Measurements from ENCODE around the gene GUCY2C. TPM values are rescaled to one million over a fixed set of nuclear protein-coding genes. Genes with fewer than 3 reads are reported as not detected.

Gene GUCY2C
- total RNA-seq, 1 experiment from 2014 or later: not detected

DNA sequence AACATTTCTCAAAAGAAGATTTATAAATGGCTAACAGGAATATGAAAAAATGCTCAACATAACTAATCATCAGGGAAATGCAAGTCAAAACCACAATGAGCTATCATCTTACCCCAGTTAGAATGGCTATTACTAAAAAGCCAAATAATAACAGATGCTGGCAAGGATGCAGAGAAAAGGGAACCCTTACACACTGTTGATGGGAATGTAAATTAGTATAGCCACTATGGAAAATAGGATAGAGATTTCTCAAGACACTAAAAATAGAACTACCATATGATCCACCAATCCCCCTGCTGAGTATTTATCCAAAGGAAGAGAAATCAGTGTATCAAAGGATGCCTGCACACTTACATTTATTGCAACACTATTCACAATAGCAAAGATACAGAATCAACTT, 58.3 kb downstream of the GUCY2C start:
- Histone ChIP-seq H3K36me3 (ENCODE audit: insufficient read depth, low read length, poor library complexity, severe bottlenecking) (no peaks in the 10 kb centered on the region), H3K9me3 (ENCODE audit: low read depth, low read length, poor library complexity, severe bottlenecking) (peaks cover 8% of the 10 kb centered on the region), H3K27me3 (replicated peaks; ENCODE audit: insufficient read depth, low read depth, low read length, poor library complexity) (no peaks in the 10 kb centered on the region), H3K27ac (ENCODE audit: low read depth, low read length, poor library complexity, severe bottlenecking) (no peak overlapping the region), H3K4me1 (ENCODE audit: insufficient read depth, low read length, poor library complexity, severe bottlenecking) (peaks cover 8% of the 10 kb centered on the region), H3K4me3 (ENCODE audit: low read depth, low read length, poor library complexity, severe bottlenecking) (no peak overlapping the region)
- ChIA-PET CTCF (no interaction called here), POLR2A (ENCODE audit: low non-redundant PET) (no interaction called here)
- intact Hi-C loops (cut with micrococcal nuclease; ENCODE audit: unreplicated experiment): loop anchor here (10.0 kb wide), 1 partner anchor 357 kb away; no protein-coding TSS in a partner anchor
- DNase-seq (ENCODE audit: low spot score): no peak
- no TSS peak for BruUV-seq (replicated peaks)
- no peak for TF ChIP-seq CTCF (conservative IDR thresholded peaks at IDR 0.05; ENCODE audit: low read depth, low read length)
- no peak for TF ChIP-seq EZH2 (IDR thresholded peaks at IDR 0.05; ENCODE audit: borderline replicate concordance, low read depth, low read length, poor library complexity, severe bottlenecking)

GRCh38 chr12:14635776-14636175, 60.6 kb downstream of the GUCY2C start:
- Histone ChIP-seq H3K36me3 (ENCODE audit: insufficient read depth, low read length, poor library complexity, severe bottlenecking) (no peaks in the 10 kb centered on the region), H3K27ac (ENCODE audit: low read depth, low read length, poor library complexity, severe bottlenecking) (no peak overlapping the region), H3K4me1 (ENCODE audit: insufficient read depth, low read length, poor library complexity, severe bottlenecking) (no peaks in the 10 kb centered on the region), H3K4me3 (ENCODE audit: low read depth, low read length, poor library complexity, severe bottlenecking) (no peak overlapping the region), H3K9me3 (ENCODE audit: low read depth, low read length, poor library complexity, severe bottlenecking) (peaks cover 8% of the 10 kb centered on the region), H3K27me3 (replicated peaks; ENCODE audit: insufficient read depth, low read depth, low read length, poor library complexity) (no peaks in the 10 kb centered on the region)
- intact Hi-C loops (cut with micrococcal nuclease; ENCODE audit: unreplicated experiment): loop anchor here (10.0 kb wide), 1 partner anchor 359 kb away; no protein-coding TSS in a partner anchor
- ChIA-PET POLR2A (ENCODE audit: low non-redundant PET) (no interaction called here), CTCF (no interaction called here)
- no TSS peak for BruUV-seq (replicated peaks)
- no peak for DNase-seq (ENCODE audit: low spot score)
- TF ChIP-seq EZH2 (IDR thresholded peaks at IDR 0.05; ENCODE audit: borderline replicate concordance, low read depth, low read length, poor library complexity, severe bottlenecking) (no peak), CTCF (conservative IDR thresholded peaks at IDR 0.05; ENCODE audit: low read depth, low read length) (no peak)

GRCh38 chr12:14630793-14631192, 65.6 kb downstream of the GUCY2C start:
- H3K4me3 ChIP-seq (ENCODE audit: low read depth, low read length, poor library complexity, severe bottlenecking): no peak overlapping the region
- POLR2A ChIA-PET (ENCODE audit: low non-redundant PET): no interaction called here
- H3K36me3 ChIP-seq (ENCODE audit: insufficient read depth, low read length, poor library complexity, severe bottlenecking): no peaks in the 10 kb centered on the region
- H3K4me1 ChIP-seq (ENCODE audit: insufficient read depth, low read length, poor library complexity, severe bottlenecking): no peaks in the 10 kb centered on the region
- intact Hi-C loops (cut with micrococcal nuclease; ENCODE audit: unreplicated experiment): loop anchor here (1.0 to 10.0 kb wide), 3 partner anchors 34 to 364 kb away; no protein-coding TSS in a partner anchor
- no peak overlapping the region for H3K27ac ChIP-seq (ENCODE audit: low read depth, low read length, poor library complexity, severe bottlenecking)
- BruUV-seq (replicated peaks): no TSS peak
- no peaks in the 10 kb centered on the region for H3K27me3 ChIP-seq (replicated peaks; ENCODE audit: insufficient read depth, low read depth, low read length, poor library complexity)
- peaks cover under 1% of the 10 kb centered on the region for H3K9me3 ChIP-seq (ENCODE audit: low read depth, low read length, poor library complexity, severe bottlenecking)
- no peak for DNase-seq (ENCODE audit: low spot score)
- CTCF ChIA-PET: no interaction called here
- TF ChIP-seq CTCF (conservative IDR thresholded peaks at IDR 0.05; ENCODE audit: low read depth, low read length) (no peak), EZH2 (IDR thresholded peaks at IDR 0.05; ENCODE audit: borderline replicate concordance, low read depth, low read length, poor library complexity, severe bottlenecking) (no peak)
